Kidney (tissue), 14 donors: ENCODE results near the gene CD79A. TPM values are rescaled to one million over a fixed set of nuclear protein-coding genes. Genes with fewer than 3 reads are reported as not detected.

Source experiments
- DNase-seq, 5 donors: peaks; one replicate each; pipeline ENCODE4 v3.0.0-alpha.2; 2013 to 2020
- FAIRE-seq: peaks from 2 replicates; lab custom pipeline; 2012; peaks lifted over from hg19 to GRCh38; lab: Jason Lieb, UNC
- H3K27ac ChIP-seq, 2 donors: one replicate each; pipeline ENCODE4 v1.7.0; 2013; ENCODE audit warnings: low read depth in 2 of 2, low read length in 2 of 2, inconsistent platforms in 1 of 2
- H3K27me3 ChIP-seq: one replicate; pipeline ENCODE4 v1.7.1; 2013; ENCODE audit warnings: low read length, inconsistent platforms; ENCODE audit not compliant: control insufficient read depth, insufficient read depth
- H3K36me3 ChIP-seq, 3 donors: one replicate each; pipeline versions ENCODE4 v1.7.0 to v1.7.1; 2013; ENCODE audit warnings: low read length in 3 of 3, control low read depth in 1 of 3, inconsistent platforms in 1 of 3; ENCODE audit not compliant: insufficient read depth in 3 of 3, control insufficient read depth in 2 of 3
- H3K4me1 ChIP-seq, 3 donors: one replicate each; pipeline versions ENCODE4 v1.7.0 to v1.7.1; 2013; ENCODE audit warnings: low read length in 3 of 3, inconsistent platforms in 1 of 3, low read depth in 1 of 3; ENCODE audit not compliant: control insufficient read depth in 2 of 3, insufficient read depth in 2 of 3
- H3K4me3 ChIP-seq, 3 donors: one replicate each; pipeline versions ENCODE4 v1.7.0 to v1.8.1; 2013; ENCODE audit warnings: low read length in 3 of 3, control low read depth in 1 of 3, inconsistent platforms in 1 of 3
- H3K9ac ChIP-seq, 3 donors: one replicate each; pipeline versions ENCODE4 v1.7.0 to v1.7.1; 2013; ENCODE audit warnings: low read length in 3 of 3, control low read depth in 1 of 3, inconsistent platforms in 1 of 3
- H3K9me3 ChIP-seq, 3 donors: one replicate each; pipeline versions ENCODE4 v1.7.0 to v1.7.1; 2013; ENCODE audit warnings: low read length in 3 of 3, control low read depth in 1 of 3, inconsistent platforms in 1 of 3; ENCODE audit not compliant: control insufficient read depth in 2 of 3, insufficient read depth in 1 of 3
- CTCF ChIP-seq: IDR thresholded peaks from 3 replicates; pipeline ENCODE4 v1.5.1; 2012; ENCODE audit warnings: mild to moderate bottlenecking, moderate library complexity, borderline replicate concordance; ENCODE audit not compliant: insufficient read depth; ENCODE audit errors: extremely low read depth
- intact Hi-C: fragments of 100-400 bp; cut with DNase I; formaldehyde crosslinking; loops from one replicate; pipeline ENCODE4 v1.11.1; 2022
- polyA plus RNA-seq: library from polyadenylated mRNA; stranded (reverse); fragments of 350-450 nt; fragmentation: Illumina TruSeq; extraction: RNeasy Lipid Tissue Mini Kit (QIAGEN cat#74804); gene quantifications from one replicate; pipeline ENCODE4 v1.2.3, GENCODE V29; 2014; ENCODE audit warnings: low read depth, low replicate concordance; ENCODE audit not compliant: insufficient read depth
- total RNA-seq: library from RNA; stranded (reverse); fragmentation: NEBNext Ultra II Directional; extraction: Animal tissue kit (Norgen Biotek cat#: 25700); gene quantifications from one replicate; pipeline ENCODE4 v1.2.1, GENCODE V29; 2021
- donor health status: control.
- donor health status: control.
- donor health status: control.
- donor health status: control.
- donor health status: control.
- donor health status: DM: yes; HTN: yes; CAD: no.
- donor health status: Normal renal cell carcinoma (clear cell type).

The CD79A gene
- total and polyA plus RNA-seq, 2 donors from 2014 or later = 0.32 to 11.0 TPM

DNA sequence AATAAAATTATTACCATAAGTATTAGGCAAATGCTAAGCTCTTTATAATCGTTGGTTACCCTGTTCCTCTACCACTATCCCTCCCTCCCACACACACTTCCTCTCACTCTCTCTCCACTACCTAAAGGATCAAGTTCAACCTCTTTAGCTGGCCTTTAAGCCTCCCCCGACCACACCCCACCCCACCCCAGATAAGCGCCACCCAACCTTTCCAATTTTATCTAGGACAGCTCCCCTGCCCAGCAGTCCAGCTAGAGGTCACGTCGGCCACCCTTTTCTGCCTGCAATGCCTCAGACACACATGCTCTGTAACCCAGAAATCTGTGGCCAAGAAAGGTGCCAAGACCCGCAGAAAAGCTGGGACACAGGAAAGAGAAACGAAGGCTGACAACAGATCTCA lies 33.7 kb upstream of the CD79A start:
- Histone ChIP-seq H3K9me3 (no peaks in the 10 kb centered on the region), H3K4me3 (no peak overlapping the region), H3K4me1 (no peaks in the 10 kb centered on the region), H3K27me3 (no peaks in the 10 kb centered on the region), H3K27ac (no peak overlapping the region), H3K9ac (no peak overlapping the region), H3K36me3 (no peaks in the 10 kb centered on the region)
- intact Hi-C loops = no loop called here
- no peak for TF ChIP-seq CTCF
- no peak for FAIRE-seq
- DNase-seq = no peak

GRCh38 chr19:41844601-41845000 lies 32.5 kb upstream of the CD79A start, which contains the start of gene LYPD4:
Gene LYPD4, minus strand, starts transcription at chr19:41844683. Its CDS starts 5,398 bp downstream, at chr19:41839285.
- no peak within 1 kb of the TSS for H3K9ac ChIP-seq
- DNase-seq = no peak
- intact Hi-C loops = no loop called here

GRCh38 chr19:41845001-41845050 lies 32.3 kb upstream of the CD79A start, which contains the start of gene DMRTC2:
Gene DMRTC2, plus strand, starts transcription at chr19:41845042. Its CDS starts 2,387 bp downstream, at chr19:41847429.
- no peaks in the 10 kb centered on the region for H3K9me3 ChIP-seq
- no peak within 1 kb of the TSS for H3K27ac ChIP-seq
- TF ChIP-seq CTCF = no peak
- H3K27me3 ChIP-seq = no peaks in the 10 kb centered on the region
- H3K4me1 ChIP-seq = no peaks in the 10 kb centered on the region
- no peak for FAIRE-seq
- DNase-seq = no peak
- no peak within 1 kb of the TSS for H3K9ac ChIP-seq
- intact Hi-C loops = no loop called here
- H3K4me3 ChIP-seq = no peak within 1 kb of the TSS
- H3K36me3 ChIP-seq = no peaks in the 10 kb centered on the region

More at GRCh38 chr19:41844601-41845000, 32.5 kb upstream of the CD79A start, which contains the start of gene LYPD4:
- no peaks in the 10 kb centered on the region for H3K27me3 ChIP-seq
- no peak for FAIRE-seq
- H3K36me3 ChIP-seq = no peaks in the 10 kb centered on the region
- no peak within 1 kb of the TSS for H3K27ac ChIP-seq
- H3K9me3 ChIP-seq = no peaks in the 10 kb centered on the region
- no peak for TF ChIP-seq CTCF
- no peak within 1 kb of the TSS for H3K4me3 ChIP-seq
- H3K4me1 ChIP-seq = no peaks in the 10 kb centered on the region

GRCh38 chr19:41845051-41845590 lies 32.0 kb upstream of the CD79A start:
- Histone ChIP-seq H3K4me3 (no peak overlapping the region), H3K27ac (no peak overlapping the region), H3K27me3 (no peaks in the 10 kb centered on the region), H3K9me3 (no peaks in the 10 kb centered on the region), H3K4me1 (no peaks in the 10 kb centered on the region), H3K9ac (no peak overlapping the region), H3K36me3 (no peaks in the 10 kb centered on the region)
- DNase-seq (no peak), FAIRE-seq (no peak)
- intact Hi-C loops = no loop called here
- TF ChIP-seq CTCF = no peak
